Stimulated activated CD4-positive, alpha-beta T cell treated with anti-CD3 and anti-CD28 coated beads, Interleukin-2, amount 100 ng/mL, for 24 hours (primary cell): Measurements from ENCODE around the gene PCED1B.
A peak's percentile ranks its signal among the peaks of the same experiment; 100 is the strongest.
"Not testable (repeated sequence)": the region's sequence is repeated elsewhere in the genome, so short reads cannot be mapped to it uniquely, and the experiment has no call there.

Experiments used
- DNase-seq, 2 donors: peaks; one replicate each; pipeline ENCODE4 v3.0.0-alpha.2; 2020

The PCED1B gene

GRCh38 chr12:47182164-47182938 lies 102.9 kb downstream of the PCED1B start:
- DNase-seq = not testable (repeated sequence)

- no peak for DNase-seq
These were observed 104.8 kb downstream of the PCED1B start for GRCh38 chr12:47184229-47184628.

- no peak for DNase-seq
These were observed 105.4 kb downstream of the PCED1B start for GRCh38 chr12:47184813-47185212.

GRCh38 chr12:47186246-47186645 lies 106.8 kb downstream of the PCED1B start:
- no peak for DNase-seq

GRCh38 chr12:47188576-47189441 lies 109.4 kb downstream of the PCED1B start:
- DNase-seq = no peak

GRCh38 chr12:47189728-47190127 lies 110.3 kb downstream of the PCED1B start:
- no peak for DNase-seq

- DNase-seq = peak; percentile 40 to 49
These were observed 110.9 kb downstream of the PCED1B start for GRCh38 chr12:47190271-47190750.

GRCh38 chr12:47190905-47191304 lies 111.5 kb downstream of the PCED1B start:
- DNase-seq = no peak

- DNase-seq = no peak
These were observed 112.6 kb downstream of the PCED1B start for GRCh38 chr12:47192051-47192450.

- DNase-seq = no peak
These were observed 113.6 kb downstream of the PCED1B start for GRCh38 chr12:47193066-47193465.

GRCh38 chr12:47194501-47194900 lies 115.1 kb downstream of the PCED1B start:
- no peak for DNase-seq

GRCh38 chr12:47200446-47200845 lies 121.0 kb downstream of the PCED1B start:
- no peak for DNase-seq

GRCh38 chr12:47201190-47201589 lies 121.8 kb downstream of the PCED1B start:
- DNase-seq = not testable (repeated sequence)

- no peak for DNase-seq
These were observed 122.8 kb downstream of the PCED1B start for GRCh38 chr12:47202176-47202575.

- DNase-seq = no peak
These were observed 126.4 kb downstream of the PCED1B start for GRCh38 chr12:47205532-47206449.

GRCh38 chr12:47206450-47207339 lies 127.3 kb downstream of the PCED1B start:
- DNase-seq = no peak

GRCh38 chr12:47207340-47207717 lies 127.9 kb downstream of the PCED1B start:
- DNase-seq = peak; percentile 38 to 53

GRCh38 chr12:47207829-47208248 lies 128.4 kb downstream of the PCED1B start:
- no peak for DNase-seq

- DNase-seq = no peak
These were observed 129.6 kb downstream of the PCED1B start for GRCh38 chr12:47209014-47209413.

- DNase-seq = no peak
These were observed 131.4 kb downstream of the PCED1B start for GRCh38 chr12:47210776-47211175.

- no peak for DNase-seq
These were observed 133.2 kb downstream of the PCED1B start for GRCh38 chr12:47212701-47213039.

GRCh38 chr12:47213396-47213795 lies 134.0 kb downstream of the PCED1B start:
- DNase-seq = no peak
